HS-5 (cell line): ENCODE results near the gene LIPE.

Experiments
- DNase-seq: peaks from one replicate; pipeline ENCODE4 v3.0.0-alpha.2; 2012; ENCODE audit warnings: low read depth

Gene LIPE

DNA sequence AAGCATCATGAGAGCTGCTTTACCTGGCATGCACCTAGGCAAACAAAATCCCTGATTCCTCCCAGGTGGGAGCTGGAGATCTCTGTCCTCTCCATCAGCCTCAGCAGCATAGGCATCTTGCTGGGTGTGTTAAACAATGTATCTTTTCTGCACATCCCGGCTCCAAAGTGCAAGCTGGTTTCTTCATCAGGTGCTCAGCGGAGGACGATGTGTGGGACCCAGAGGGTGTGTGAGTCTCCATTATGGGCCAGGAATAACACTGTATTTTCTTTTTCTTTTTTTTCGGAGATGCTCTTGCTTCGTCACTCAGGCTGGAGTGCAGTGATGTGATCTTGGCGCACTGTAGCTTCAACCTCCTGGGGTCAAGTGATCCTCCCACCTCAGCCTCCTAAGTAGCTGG, 47.0 kb downstream of the LIPE start:
- no peak for DNase-seq

- DNase-seq: no peak
Observed at GRCh38 chr19:42378225-42379215, 48.7 kb downstream of the LIPE start.

DNA sequence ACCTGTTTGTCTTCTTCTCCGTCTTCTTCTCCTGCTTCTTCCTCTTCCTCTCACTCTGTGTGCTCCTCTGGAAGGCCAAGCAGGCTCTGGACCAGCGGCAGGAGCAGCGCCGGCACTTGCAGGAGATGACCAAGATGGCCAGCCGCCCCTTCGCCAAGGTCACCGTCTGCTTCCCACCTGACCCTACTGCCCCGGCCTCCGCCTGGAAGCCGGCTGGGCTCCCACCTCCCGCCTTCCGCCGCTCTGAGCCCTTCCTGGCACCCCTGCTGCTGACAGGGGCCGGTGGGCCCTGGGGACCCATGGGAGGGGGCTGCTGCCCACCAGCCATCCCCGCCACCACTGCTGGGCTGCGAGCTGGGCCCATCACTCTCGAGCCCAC, 51.0 kb downstream of the LIPE start:
- DNase-seq: no peak

DNA sequence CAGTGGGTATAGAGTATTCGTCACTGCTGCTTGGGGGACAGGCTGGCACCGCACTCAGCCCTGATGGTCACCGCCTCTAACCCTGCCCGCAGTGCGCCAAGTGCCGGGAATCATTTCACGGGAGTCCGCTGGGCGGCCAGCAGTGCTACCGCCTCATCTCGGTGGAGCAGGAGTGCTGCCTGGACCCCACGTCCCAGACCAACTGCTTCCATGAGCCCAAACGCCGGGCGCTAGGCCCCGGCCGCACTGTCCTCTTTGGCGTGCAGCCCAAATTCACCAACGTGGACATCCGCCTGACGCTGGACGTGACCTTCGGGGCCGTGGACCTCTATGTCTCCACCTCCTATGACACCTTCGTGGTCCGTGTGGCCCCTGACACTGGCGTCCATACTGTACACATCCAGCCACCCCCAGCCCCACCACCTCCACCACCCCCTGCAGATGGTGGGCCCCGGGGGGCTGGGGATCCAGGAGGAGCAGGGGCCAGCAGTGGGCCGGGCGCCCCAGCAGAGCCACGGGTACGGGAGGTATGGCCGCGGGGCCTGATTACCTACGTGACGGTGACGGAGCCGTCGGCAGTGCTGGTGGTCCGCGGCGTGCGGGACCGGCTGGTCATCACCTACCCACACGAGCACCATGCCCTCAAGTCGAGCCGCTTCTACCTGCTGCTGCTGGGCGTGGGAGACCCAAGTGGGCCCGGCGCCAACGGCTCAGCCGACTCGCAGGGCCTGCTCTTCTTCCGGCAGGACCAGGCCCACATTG, 51.6 kb downstream of the LIPE start:
- DNase-seq: no peak

- no peak for DNase-seq
Observed at GRCh38 chr19:42374826-42375376, 52.3 kb downstream of the LIPE start.

- no peak for DNase-seq
Observed at GRCh38 chr19:42370626-42371175, 56.5 kb downstream of the LIPE start.

DNA sequence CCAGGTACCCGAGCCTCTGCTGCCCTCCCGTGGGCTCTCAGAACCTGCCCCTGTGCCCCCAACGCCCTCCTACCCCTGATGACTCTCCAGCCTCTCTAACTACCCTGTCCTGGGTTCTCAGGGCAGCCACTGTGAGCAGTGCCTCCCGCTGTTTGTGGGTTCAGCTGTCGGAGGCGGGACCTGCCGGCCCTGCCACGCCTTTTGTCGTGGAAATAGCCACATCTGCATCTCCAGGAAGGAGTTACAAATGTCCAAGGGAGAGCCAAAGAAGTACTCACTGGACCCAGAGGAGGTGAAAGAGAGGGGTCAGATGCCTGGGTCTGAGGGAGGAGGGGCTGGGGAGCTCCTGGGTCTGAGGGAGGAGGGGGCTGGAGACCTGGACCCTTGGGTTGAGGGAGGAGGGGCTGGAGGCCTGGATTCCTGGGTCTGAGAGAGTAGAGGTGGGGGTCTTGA, 57.1 kb downstream of the LIPE start:
- DNase-seq: no peak

GRCh38 chr19:42369433-42370067, 57.6 kb downstream of the LIPE start:
- no peak for DNase-seq

DNA sequence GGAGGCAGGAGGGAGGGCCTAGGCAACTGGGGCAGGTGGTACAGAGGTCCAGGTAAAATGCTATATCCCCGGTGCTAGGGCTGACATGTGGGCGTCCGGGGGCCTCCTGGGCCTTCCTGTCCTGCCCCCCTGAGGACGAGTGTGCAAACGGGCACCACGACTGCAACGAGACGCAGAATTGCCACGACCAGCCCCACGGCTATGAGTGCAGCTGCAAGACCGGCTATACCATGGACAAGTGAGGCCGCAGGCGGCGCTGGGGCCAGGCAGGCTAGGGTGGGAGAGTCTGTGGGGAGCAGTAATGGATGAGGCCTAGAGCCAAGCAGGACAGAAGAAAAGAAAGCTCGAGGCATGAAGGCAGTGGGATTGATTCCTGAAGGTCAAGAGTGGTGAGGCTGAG, 58.4 kb downstream of the LIPE start:
- no peak for DNase-seq

DNA sequence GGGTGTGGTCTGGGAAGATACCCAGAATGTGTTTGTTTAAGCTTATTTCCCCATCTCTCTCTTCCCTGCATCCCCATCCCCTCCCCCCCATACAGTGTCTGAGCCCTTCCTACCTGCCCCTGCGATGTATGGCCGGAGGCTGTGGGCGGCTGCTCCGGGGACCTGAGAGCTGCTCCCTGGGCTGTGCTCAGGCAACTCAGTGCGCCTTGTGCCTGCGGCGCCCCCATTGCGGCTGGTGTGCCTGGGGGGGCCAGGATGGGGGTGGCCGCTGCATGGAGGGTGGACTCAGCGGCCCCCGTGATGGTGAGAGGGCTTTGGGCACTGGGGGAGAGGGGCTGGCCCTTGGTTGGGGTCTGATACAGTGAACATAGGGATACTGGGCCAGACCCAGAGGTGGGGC, 58.8 kb downstream of the LIPE start:
- no peak for DNase-seq

DNA sequence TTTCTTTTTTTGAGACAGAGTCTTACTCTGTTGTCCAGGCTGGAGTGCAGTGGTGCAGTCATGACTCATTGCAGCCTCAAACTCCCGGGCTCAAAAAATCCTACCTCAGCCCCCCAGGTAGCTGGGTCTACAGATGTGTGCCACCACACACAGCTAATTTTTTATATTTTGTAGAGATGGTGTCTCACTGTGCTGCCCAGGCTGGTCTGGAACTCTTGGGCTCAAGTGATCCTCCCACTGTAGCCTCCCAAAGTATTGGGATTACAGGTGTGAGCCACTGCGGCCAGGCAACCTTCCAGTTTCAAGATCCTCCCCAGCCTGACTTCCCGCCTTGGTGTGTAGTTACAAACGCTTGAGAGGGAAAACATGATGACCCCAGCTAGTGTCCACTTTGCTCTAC, 59.3 kb downstream of the LIPE start:
- DNase-seq: no peak

GRCh38 chr19:42366673-42367072, 60.5 kb downstream of the LIPE start:
- DNase-seq: no peak

- DNase-seq: no peak
Observed at GRCh38 chr19:42363614-42364346, 63.4 kb downstream of the LIPE start.

DNA sequence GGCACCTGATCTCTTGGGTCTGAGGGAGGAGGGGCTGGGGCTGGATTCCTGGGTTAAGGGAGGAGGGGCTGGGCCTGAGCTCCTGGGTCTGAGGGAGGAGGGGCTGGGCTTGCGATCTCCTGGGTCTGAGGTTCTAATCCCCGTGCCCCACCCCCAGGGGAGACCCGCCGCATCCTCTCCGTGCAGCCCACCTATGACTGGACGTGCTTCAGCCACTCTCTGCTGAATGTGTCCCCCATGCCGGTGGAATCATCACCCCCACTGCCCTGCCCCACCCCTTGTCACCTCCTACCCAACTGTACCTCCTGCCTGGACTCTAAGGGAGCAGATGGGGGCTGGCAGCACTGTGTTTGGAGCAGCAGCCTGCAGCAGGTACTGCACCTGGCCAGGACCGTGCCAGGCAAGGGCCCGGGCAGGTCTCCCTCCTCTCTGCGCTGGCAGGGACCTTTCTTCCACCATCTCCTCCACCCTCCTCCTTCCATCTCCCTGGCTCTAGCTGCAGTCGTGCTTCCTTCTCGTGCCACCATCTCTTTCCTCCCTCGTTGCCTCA, 64.2 kb downstream of the LIPE start:
- no peak for DNase-seq

- DNase-seq: no peak
Observed at GRCh38 chr19:42362342-42362741, 64.8 kb downstream of the LIPE start.

DNA sequence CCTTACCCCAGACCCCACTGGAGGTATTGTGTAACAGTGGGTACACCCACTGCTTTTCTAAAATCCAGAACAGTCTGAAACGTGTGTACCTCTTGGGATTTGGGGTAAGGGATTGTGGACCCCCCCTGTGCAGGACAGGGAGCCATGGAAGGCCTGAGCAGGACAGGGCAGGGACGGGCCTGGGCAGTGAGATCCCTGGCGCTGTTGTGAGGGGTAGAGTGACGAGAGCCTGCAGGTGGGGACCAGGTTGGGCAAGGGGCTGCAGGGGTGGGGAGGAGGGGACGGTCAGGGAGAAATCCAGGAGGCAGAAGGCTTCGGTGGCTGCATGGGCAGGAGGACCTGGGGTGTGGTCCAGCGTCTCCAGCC, 65.7 kb downstream of the LIPE start:
- no peak for DNase-seq

DNA sequence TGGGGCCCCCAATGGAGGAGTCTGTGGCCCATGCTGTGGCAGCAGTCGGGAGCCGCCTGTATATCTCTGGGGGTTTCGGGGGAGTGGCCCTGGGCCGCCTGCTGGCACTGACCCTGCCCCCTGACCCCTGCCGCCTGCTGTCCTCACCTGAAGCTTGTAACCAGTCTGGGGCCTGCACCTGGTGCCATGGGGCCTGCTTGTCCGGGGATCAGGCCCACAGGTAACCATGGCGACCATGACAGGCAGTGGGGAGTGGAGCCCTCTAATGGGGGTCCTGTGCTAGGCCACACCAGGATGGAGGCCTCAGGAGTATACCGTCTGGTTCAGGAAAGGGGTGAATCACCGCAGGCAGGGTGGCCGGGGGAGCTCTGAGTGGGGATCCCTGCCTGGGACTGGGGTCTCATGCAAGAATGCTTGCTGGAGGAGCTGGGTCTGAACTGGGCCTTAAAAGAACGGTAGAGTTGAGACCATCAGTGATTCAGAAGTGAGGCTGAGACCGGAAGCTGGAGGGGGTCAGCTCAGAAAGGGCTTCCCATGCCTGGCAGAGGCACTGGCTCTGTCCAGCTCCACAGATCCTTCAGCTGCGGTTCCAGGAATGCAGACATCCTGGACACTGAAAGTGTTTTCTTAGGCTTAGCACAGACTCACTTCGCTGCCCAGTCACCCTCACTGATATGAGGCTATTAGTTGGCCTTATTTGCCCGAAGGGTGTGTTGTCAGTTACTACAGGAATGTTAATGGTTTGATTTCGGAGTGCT, 66.2 kb downstream of the LIPE start:
- DNase-seq: no peak

DNA sequence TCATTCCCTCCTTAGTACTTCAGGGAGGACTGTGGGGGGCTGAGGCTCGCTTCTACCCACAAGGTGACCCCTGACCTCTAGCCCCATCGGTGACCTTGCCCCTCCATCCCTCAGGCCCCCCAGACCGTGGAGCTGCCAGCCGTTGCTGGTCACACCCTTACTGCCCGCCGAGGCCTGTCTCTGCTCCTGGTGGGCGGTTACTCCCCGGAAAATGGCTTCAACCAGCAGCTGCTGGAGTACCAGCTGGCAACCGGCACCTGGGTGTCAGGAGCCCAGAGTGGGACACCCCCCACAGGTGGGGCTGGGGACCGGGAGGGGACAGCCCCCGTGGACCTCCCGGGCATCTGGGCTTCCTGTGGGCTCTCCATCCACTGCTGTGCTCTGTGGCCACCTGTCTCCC, 69.9 kb downstream of the LIPE start:
- no peak for DNase-seq

GRCh38 chr19:42356686-42357085, 70.5 kb downstream of the LIPE start:
- DNase-seq: no peak

DNA sequence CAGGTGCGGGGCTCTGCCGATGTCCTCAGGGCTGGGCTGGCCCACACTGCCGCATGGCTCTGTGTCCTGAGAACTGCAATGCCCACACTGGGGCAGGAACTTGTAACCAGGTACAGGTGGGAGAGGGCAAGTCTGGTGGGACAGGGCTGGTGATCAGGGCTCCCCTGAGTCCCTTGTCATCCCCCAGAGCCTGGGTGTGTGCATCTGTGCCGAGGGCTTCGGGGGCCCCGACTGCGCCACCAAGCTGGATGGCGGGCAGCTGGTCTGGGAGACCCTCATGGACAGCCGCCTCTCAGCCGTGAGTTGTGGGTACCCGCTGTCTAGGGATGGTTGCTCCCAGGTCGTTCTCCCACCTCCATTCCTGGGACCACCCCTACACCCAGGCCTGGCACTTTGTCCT, 71.3 kb downstream of the LIPE start:
- DNase-seq: no peak
